EL (cell line): Measurements from ENCODE around the gene SELENOW.
A peak's percentile ranks its signal among the peaks of the same experiment; 100 is the strongest.
"Not testable (repeated sequence)": the region's sequence is repeated elsewhere in the genome, so short reads cannot be mapped to it uniquely, and the experiment has no call there.

Source experiments
- DNase-seq: peaks from one replicate; pipeline ENCODE4 v3.0.0-alpha.2; 2016

SELENOW gene

DNA sequence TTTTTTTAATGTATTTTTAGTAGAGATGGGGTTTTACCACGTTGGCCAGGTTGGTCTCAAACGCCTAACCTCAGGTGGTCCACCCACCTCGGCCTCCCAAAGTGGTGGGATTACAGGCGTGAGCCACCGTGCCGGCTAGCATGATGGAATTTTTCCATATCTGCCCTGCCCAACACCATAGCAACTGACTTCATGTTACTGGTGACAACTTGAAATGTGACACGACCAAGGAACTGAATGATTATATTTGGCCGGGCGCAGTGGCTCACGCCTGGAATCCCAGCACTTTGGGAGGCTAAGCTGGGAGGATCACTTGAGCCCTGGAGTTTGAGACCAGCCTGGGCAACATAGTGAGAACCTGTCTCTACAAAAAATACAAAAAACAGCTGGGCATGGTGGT, 8.8 kb downstream of the SELENOW start:
- not testable (repeated sequence) for DNase-seq

DNA sequence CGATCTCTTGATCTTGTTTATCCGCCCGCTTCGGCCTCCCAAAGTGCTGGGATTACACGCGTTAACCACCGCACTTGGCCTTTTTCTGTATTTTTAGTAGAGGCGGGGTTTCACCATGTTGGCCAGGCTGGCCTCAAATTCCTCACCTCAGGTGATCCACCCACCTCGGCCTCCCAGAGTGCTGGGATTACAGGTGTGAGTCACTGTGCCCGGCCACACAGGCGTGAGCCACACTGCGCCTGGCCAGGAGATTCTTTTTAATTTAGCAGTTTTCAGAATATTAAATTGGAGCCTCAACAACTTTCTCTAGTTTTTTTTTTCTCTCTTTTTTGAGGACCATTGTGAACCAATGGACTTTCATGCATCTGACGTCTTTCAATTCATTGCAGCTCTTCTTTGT, 11.3 kb downstream of the SELENOW start:
- not testable (repeated sequence) for DNase-seq

- peak; percentile 71 for DNase-seq
Measured at GRCh38 chr19:47790398-47790814, 11.9 kb downstream of the SELENOW start.

DNA sequence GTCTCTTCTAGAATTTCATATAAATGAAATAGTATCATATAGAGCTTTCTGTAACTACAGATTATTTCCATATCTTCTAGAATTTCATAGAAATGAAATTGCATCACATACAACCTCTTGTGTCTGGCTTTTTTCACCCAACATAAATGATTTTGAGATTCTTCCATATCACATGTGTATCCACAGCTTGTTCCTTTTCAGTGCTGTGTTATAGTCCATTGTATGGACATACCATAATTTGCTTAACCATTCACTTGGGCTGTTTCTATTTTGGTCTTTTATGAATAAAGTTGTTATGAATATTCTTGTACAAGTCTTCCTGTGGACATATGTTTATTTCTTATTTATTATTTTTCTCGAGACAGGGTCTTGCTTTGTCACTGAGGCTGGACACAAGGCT, 14.1 kb downstream of the SELENOW start:
- no peak for DNase-seq

GRCh38 chr19:47794526-47794925, 16.0 kb downstream of the SELENOW start:
- no peak for DNase-seq

GRCh38 chr19:47796785-47797184, 18.3 kb downstream of the SELENOW start:
- no peak for DNase-seq

GRCh38 chr19:47797996-47798903, 19.7 kb downstream of the SELENOW start:
- no peak for DNase-seq

- no peak for DNase-seq
Measured at GRCh38 chr19:47798904-47799266, 20.4 kb downstream of the SELENOW start.

GRCh38 chr19:47801270-47801669, 22.8 kb downstream of the SELENOW start:
- no peak for DNase-seq

- DNase-seq = no peak
Measured at GRCh38 chr19:47802521-47803043, 24.1 kb downstream of the SELENOW start.

DNA sequence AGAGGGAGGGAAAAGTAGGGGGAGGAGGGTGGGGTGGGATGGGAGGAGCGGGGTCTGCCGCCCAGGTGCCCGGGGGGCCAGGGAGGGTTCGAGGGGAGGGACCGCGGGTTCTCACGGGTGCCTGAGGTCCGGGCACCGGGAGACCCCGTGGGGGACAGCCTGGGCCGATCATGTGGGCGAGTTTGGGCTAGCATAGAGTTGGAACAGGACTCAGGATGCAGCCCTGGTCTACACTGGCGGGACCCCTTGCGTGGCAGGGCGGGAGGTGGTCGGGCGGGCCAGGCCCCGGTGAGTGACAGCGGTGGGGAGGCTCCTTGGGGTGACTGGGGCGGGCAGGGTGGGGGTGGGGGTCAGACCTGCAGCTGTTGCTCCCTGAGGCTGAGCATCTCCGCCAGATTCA, 24.6 kb downstream of the SELENOW start:
- not testable (repeated sequence) for DNase-seq

GRCh38 chr19:47803671-47804070, 25.2 kb downstream of the SELENOW start:
- DNase-seq = not testable (repeated sequence)

GRCh38 chr19:47804451-47804850, 25.9 kb downstream of the SELENOW start, which contains the start of gene TPRX1:
Gene TPRX1, minus strand, starts transcription at chr19:47804551. Its CDS starts 12 bp downstream, at chr19:47804539.
- DNase-seq = not testable (repeated sequence)

GRCh38 chr19:47805313-47805712, 26.8 kb downstream of the SELENOW start:
- DNase-seq = no peak

DNA sequence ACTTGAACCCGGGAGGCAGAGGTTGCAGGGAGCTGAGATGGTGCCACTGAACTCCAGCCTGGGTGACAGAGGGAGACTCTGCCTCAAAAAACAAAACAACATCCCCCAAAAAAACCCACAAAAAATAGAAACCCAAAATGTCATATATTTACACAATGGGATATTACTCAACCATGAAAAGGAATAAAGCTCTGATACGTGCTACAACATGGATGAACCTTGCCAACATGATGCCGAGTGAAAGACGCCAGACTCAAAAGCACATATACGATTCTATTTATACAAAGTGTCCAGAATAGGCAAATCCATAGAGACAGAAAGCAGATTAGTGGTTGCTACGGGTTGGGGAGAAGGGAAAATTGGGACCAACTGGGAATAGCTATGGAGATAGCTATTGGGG, 27.9 kb downstream of the SELENOW start:
- DNase-seq = no peak

DNA sequence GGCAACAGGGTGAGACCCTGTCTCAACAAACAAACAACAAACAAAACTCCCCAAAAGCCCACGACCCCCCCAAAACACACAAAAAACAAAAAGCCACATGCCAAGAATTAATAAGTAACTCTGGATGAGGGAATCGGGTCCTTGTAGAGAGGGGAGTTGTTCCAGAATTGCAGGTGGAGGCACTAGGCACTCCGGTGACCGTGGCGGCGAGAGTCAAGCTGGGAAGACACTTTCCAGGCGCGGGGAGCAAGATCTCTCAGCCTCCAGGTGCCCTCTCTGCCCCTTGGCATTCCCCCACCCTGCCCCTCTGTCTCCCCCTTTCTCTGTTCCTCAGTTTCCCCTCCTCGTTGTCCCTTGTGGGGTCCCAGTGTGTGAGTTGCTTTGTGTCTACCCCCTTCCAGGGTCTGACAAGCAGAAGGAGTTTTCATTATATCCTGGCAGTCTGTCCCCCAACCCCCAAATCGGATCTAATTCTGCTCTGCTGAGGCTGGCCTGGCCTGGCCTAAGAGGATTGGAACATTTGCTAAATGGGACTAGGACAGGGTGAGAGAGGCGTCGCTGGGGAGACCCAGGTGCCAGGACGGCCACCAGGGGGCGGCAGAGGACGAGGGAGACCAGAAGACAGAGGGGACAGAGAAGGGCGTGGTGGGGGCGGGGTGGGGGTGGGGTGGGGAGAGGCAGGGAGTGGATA, 34.9 kb downstream of the SELENOW start:
- peak; percentile 67 for DNase-seq

DNA sequence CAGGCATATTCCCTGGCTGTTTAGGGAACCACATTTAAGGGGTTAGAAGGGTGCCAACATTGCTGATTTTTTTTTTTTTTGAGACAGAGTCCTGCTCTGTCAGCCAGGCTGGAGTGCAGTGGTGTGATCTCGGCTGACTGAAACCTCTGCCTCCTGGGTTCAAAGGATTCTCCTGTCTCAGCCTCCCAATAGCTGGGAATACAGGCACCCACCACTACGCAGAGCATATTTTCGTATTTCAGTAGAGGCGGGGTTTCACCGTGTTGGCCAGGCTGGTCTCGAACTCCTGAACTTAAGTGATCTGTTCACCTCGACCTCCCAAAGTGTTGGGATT, 35.5 kb downstream of the SELENOW start:
- no peak for DNase-seq

DNA sequence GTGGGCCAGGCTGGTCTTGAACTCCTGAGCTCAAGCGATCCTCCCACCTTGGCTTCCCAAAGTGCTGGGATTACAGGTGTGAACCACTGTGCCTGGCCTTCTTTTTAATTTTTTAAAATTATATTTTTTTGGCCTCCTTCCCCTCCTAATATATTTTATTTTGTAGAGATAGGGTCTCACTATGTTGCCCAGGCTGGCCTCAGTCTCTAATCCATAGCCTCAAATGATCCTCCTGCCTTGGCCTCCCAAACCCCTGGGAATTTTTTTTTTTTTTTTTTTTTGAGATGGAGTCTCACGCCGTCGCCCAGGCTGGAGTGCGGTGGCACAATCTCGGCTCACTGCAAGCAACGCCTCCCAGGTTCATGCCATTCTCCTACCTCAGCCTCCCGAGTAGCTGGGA, 37.8 kb downstream of the SELENOW start:
- not testable (repeated sequence) for DNase-seq

DNA sequence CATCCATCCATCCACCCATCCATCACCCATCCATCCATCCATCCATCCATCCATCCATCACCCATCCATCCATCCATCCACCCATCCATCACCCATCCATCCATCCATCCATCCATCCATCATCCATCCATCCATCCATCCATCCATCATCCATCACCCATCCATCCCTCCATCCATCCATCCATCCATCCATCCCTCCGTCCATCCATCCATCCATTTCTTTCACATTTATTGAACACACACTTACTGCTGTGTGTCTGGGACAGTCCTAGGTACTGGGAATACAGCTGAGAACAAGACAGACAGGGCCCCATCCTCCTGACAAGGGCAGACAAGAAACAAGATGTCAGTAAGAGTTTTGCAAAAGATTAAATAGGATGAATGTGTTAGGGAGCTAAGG, 39.7 kb downstream of the SELENOW start:
- DNase-seq = not testable (repeated sequence)

DNA sequence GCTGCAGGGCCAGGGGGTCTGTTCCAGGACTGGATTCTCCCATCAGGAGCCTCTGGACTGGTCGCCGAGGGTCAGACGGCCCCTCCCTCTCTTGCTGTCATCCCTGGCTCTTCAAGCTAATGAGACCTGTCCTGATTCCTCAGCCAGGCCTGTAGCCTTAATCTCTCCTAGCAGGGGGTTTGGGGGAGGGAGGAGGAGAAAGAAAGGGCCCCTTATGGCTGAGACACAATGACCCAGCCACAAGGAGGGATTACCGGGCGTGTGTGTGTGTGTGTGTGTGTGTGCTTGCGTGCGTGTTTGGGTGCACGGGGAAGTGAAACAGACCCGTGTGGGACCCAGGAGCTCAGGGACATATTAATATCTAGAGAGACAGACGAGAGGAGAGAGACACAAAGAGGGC, 41.4 kb downstream of the SELENOW start:
- DNase-seq = no peak

- no peak for DNase-seq
Measured at GRCh38 chr19:47820410-47820809, 41.9 kb downstream of the SELENOW start.

- DNase-seq = no peak
Measured at GRCh38 chr19:47821460-47822020, 43.0 kb downstream of the SELENOW start, which contains the start of gene CRX. Gene CRX, plus strand, starts transcription at chr19:47821937. Its CDS starts 12,507 bp downstream, at chr19:47834444.

- DNase-seq = no peak
Measured at GRCh38 chr19:47824396-47824795, 45.9 kb downstream of the SELENOW start.
